HepG2 (cell line): Measurements from ENCODE around the gene PSD.

Experiments used
- FOXK2 ChIP-seq: fragments of 450-650 bp; IDR thresholded peaks from 2 replicates; pipeline ENCODE4 v1.6.1; 2016
- JUN ChIP-seq: sonication (generic); formaldehyde crosslinking; IDR thresholded peaks from 2 replicates; pipeline ENCODE4 v1.4.0; 2020; ENCODE audit warnings: mild to moderate bottlenecking, missing genetic modification reagents
- RAD21 ChIP-seq: fragments of 450-650 bp; formaldehyde crosslinking; IDR thresholded peaks from 2 replicates; pipeline ENCODE4 v1.5.0; 2020; ENCODE audit warnings: mild to moderate bottlenecking
- SSRP1 ChIP-seq: IDR thresholded peaks from 2 replicates; pipeline ENCODE4 v1.6.1; 2016; ENCODE audit warnings: control low read depth
- ZNF335 ChIP-seq: sonication (generic); formaldehyde crosslinking; IDR thresholded peaks from 2 replicates; pipeline ENCODE4 v1.4.0; 2020; ENCODE audit warnings: missing genetic modification reagents
- TF ChIP-seq, protein P1 (sequence below): sonication (generic); formaldehyde crosslinking; IDR thresholded peaks from one replicate; pipeline ENCODE4 v1.5.1; 2020; ENCODE audit warnings: mild to moderate bottlenecking, missing genetic modification reagents; ENCODE audit errors: not compliant biosample characterization

DNA sequence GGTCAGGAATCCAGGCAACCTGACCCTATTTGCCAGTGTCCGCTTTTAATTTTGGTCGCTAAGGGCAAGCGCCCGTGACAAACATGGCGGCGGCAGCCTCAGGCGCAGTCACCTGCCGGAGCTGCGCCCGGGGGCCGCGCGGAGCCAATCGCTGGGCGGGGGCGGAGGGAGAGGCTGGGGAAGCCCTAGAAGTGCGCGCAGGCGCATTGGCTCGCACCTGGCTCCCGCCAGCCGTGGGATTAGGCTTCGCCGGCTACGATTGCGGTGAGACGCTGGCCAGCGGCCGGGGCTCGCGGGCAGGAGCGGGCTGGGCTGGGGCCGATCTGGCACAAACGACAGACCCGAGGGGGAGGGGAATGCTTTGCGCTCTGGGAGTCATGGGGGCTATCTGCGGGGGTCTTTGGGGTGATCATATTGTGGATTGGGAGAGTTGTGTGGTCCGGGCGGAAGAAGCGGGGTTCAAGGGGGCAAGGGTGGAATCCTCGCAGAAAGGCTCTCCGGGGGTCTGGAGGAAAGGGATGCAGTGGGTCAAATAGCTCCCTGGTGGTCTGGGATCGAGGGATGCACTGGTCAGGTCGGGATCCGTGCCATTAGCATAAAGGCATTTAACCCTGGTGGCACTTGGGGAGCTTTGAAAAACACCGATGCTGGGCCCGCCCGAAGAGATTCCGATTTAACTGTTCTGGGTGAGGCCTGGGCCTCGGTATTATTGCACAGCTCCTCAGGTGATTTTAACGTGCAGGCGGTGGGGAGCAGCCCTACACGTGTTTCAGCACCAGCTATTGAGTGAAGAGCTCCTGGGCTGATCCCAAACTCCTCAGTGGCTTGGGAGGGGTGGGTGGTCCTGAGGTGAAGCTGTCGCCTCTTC, 42.8 kb upstream of the PSD start:
- TF ChIP-seq JUN (CRISPR knock-in tag), result no peak
- TF ChIP-seq RAD21 (CRISPR knock-in tag), result no peak
- TF ChIP-seq ZNF335 (CRISPR knock-in tag), result no peak
- TF ChIP-seq SSRP1 (CRISPR knock-in tag), result no peak
- TF ChIP-seq FOXK2, result no peak
- TF ChIP-seq, protein P1, sequence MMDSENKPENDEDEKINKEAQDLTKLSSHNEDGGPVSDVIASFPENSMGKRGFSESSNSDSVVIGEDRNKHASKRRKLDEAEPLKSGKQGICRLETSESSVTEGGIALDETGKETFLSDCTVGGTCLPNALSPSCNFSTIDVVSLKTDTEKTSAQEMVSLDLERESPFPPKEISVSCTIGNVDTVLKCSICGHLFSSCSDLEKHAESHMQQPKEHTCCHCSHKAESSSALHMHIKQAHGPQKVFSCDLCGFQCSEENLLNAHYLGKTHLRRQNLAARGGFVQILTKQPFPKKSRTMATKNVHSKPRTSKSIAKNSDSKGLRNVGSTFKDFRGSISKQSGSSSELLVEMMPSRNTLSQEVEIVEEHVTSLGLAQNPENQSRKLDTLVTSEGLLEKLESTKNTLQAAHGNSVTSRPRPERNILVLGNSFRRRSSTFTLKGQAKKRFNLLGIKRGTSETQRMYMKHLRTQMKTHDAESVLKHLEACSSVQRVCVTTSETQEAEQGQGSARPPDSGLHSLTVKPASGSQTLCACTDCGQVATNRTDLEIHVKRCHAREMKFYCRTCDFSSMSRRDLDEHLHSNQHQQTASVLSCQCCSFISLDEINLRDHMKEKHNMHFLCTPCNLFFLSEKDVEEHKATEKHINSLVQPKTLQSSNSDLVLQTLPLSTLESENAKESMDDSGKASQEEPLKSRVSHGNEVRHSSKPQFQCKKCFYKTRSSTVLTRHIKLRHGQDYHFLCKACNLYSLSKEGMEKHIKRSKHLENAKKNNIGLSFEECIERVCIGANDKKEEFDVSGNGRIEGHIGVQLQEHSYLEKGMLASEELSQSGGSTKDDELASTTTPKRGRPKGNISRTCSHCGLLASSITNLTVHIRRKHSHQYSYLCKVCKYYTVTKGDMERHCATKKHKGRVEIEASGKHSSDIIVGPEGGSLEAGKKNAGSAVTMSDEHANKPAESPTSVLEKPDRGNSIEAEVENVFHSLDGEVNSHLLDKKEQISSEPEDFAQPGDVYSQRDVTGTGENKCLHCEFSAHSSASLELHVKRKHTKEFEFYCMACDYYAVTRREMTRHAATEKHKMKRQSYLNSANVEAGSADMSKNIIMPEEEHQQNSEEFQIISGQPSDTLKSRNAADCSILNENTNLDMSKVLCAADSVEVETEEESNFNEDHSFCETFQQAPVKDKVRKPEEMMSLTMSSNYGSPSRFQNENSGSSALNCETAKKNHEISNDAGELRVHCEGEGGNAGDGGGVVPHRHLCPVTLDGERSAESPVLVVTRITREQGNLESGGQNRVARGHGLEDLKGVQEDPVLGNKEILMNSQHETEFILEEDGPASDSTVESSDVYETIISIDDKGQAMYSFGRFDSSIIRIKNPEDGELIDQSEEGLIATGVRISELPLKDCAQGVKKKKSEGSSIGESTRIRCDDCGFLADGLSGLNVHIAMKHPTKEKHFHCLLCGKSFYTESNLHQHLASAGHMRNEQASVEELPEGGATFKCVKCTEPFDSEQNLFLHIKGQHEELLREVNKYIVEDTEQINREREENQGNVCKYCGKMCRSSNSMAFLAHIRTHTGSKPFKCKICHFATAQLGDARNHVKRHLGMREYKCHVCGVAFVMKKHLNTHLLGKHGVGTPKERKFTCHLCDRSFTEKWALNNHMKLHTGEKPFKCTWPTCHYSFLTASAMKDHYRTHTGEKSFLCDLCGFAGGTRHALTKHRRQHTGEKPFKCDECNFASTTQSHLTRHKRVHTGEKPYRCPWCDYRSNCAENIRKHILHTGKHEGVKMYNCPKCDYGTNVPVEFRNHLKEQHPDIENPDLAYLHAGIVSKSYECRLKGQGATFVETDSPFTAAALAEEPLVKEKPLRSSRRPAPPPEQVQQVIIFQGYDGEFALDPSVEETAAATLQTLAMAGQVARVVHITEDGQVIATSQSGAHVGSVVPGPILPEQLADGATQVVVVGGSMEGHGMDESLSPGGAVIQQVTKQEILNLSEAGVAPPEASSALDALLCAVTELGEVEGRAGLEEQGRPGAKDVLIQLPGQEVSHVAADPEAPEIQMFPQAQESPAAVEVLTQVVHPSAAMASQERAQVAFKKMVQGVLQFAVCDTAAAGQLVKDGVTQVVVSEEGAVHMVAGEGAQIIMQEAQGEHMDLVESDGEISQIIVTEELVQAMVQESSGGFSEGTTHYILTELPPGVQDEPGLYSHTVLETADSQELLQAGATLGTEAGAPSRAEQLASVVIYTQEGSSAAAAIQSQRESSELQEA (CRISPR knock-in tag), result no peak
